OCI-LY1 (cell line): ENCODE measurements around the gene KIAA2012.

Source experiments
- EZH2 ChIP-seq: fragments of 200-600 bp; sonication (generic), shearing (Covaris generic); IDR thresholded peaks from 2 replicates; pipeline ENCODE4 v1.8.0; 2017; ENCODE audit warnings: borderline replicate concordance, mixed run types, mild to moderate bottlenecking, antibody characterized with exemption, low read length, moderate library complexity, mixed read lengths
- TF ChIP-seq, protein P1 (sequence below): fragments of 200-600 bp; sonication (generic), shearing (Covaris generic); IDR thresholded peaks from 2 replicates; pipeline ENCODE4 v1.5.1; 2017; ENCODE audit warnings: mild to moderate bottlenecking, antibody characterized with exemption, low read length, moderate library complexity, mixed read lengths

DNA sequence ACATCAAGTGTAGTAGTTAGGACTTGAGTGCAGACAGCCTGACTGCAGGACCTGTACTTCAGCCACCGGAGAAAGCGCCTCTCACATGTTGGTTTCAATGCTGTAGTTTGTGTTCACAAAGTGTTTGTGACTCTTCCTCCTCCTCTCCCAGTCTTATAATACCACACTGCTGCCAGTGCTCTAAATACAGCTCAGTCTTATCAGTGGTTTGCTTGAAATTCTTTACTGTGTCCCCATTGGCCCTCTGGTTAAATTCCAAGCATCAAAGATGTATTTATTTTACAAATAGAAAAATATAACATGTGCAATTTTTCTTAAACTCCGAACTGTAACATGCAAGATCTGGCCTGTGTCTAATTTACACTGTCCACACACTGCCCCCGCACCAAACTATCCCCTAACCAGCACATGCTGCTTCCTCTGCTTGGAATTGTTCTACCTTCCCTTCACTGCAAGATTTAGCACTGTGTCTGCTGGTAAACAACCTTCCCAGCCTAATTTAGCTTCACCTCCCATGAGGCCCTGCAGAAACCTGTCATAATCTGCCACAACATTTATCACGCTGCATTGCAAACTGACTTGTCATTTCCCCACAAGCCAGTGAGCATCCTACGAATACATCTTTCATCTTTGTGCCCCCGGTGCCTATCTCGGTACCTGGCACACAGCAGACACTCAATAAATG lies 88.2 kb downstream of the KIAA2012 start:
- TF ChIP-seq, protein P1, sequence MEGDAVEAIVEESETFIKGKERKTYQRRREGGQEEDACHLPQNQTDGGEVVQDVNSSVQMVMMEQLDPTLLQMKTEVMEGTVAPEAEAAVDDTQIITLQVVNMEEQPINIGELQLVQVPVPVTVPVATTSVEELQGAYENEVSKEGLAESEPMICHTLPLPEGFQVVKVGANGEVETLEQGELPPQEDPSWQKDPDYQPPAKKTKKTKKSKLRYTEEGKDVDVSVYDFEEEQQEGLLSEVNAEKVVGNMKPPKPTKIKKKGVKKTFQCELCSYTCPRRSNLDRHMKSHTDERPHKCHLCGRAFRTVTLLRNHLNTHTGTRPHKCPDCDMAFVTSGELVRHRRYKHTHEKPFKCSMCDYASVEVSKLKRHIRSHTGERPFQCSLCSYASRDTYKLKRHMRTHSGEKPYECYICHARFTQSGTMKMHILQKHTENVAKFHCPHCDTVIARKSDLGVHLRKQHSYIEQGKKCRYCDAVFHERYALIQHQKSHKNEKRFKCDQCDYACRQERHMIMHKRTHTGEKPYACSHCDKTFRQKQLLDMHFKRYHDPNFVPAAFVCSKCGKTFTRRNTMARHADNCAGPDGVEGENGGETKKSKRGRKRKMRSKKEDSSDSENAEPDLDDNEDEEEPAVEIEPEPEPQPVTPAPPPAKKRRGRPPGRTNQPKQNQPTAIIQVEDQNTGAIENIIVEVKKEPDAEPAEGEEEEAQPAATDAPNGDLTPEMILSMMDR = no peak
- TF ChIP-seq EZH2 = no peak
